HG03039 (cell line): ENCODE data around the gene ANO7.

Experiments used
- ATAC-seq: cut with Tn5 transposase; IDR thresholded peaks from one replicate; pipeline ENCODE4 v1.9.1; 2021; ENCODE audit warnings: mild to moderate bottlenecking, moderate library complexity; ENCODE audit not compliant: unreplicated experiment

The ANO7 gene

GRCh38 chr2:241204490-241204889, 16.0 kb downstream of the ANO7 start:
- no peak for ATAC-seq

GRCh38 chr2:241205086-241205485, 16.6 kb downstream of the ANO7 start:
- no peak for ATAC-seq

GRCh38 chr2:241207151-241207550, 18.7 kb downstream of the ANO7 start:
- ATAC-seq, result no peak

GRCh38 chr2:241207641-241208040, 19.2 kb downstream of the ANO7 start:
- ATAC-seq, result no peak

GRCh38 chr2:241208058-241208457, 19.6 kb downstream of the ANO7 start:
- no peak for ATAC-seq

- ATAC-seq, result no peak
These were observed 20.8 kb downstream of the ANO7 start for GRCh38 chr2:241209271-241209670.

- ATAC-seq, result no peak
These were observed 22.8 kb downstream of the ANO7 start for GRCh38 chr2:241211276-241211675.

- no peak for ATAC-seq
These were observed 24.6 kb downstream of the ANO7 start for GRCh38 chr2:241213041-241213440.

- ATAC-seq, result no peak
These were observed 25.1 kb downstream of the ANO7 start for GRCh38 chr2:241213567-241213966.

- no peak for ATAC-seq
These were observed 25.7 kb downstream of the ANO7 start for GRCh38 chr2:241214209-241214608.

GRCh38 chr2:241214766-241215165, 26.3 kb downstream of the ANO7 start:
- ATAC-seq, result no peak

GRCh38 chr2:241215421-241215820, 26.9 kb downstream of the ANO7 start:
- ATAC-seq, result no peak

- no peak for ATAC-seq
These were observed 27.8 kb downstream of the ANO7 start for GRCh38 chr2:241216211-241216761.

GRCh38 chr2:241217320-241218031, 29.0 kb downstream of the ANO7 start:
- ATAC-seq, result no peak

GRCh38 chr2:241218131-241219029, 29.9 kb downstream of the ANO7 start:
- ATAC-seq, result no peak

GRCh38 chr2:241219030-241219382, 30.5 kb downstream of the ANO7 start:
- no peak for ATAC-seq

- ATAC-seq, result no peak
These were observed 31.4 kb downstream of the ANO7 start for GRCh38 chr2:241219856-241220356.

- no peak for ATAC-seq
These were observed 34.9 kb downstream of the ANO7 start for GRCh38 chr2:241223211-241224017.

GRCh38 chr2:241224018-241224850, 35.8 kb downstream of the ANO7 start:
- ATAC-seq, result no peak

GRCh38 chr2:241224851-241225438, 36.5 kb downstream of the ANO7 start:
- no peak for ATAC-seq
